OCI-LY1 (cell line): ENCODE measurements around the gene ZNF407.

Experiments used
- H2AFZ ChIP-seq: fragments of 200-600 bp; sonication (generic), shearing (Covaris generic); 2 replicates; pipeline ENCODE4 v1.6.0; 2014; ENCODE audit warnings: antibody characterized with exemption, mild to moderate bottlenecking, low read length
- H3F3A ChIP-seq: fragments of 200-600 bp; sonication (generic), shearing (Covaris generic); 2 replicates; pipeline ENCODE4 v1.6.0; 2014; ENCODE audit warnings: mild to moderate bottlenecking, antibody characterized with exemption, low read length, moderate library complexity; ENCODE audit not compliant: insufficient read depth
- H3K27ac ChIP-seq: fragments of 200-600 bp; sonication (generic); 2 replicates; pipeline ENCODE4 v1.5.1; 2014; ENCODE audit warnings: low read length, mixed run types, mild to moderate bottlenecking, low read depth; ENCODE audit not compliant: poor library complexity, severe bottlenecking
- H3K27me3 ChIP-seq: fragments of 200-600 bp; sonication (generic); 2 replicates; pipeline ENCODE4 v1.6.0; 2014; ENCODE audit warnings: antibody characterized with exemption, mild to moderate bottlenecking, low read length, moderate library complexity; ENCODE audit not compliant: insufficient read depth
- H3K36me3 ChIP-seq: fragments of 200-600 bp; sonication (generic); 2 replicates; pipeline ENCODE4 v1.6.1; 2014; ENCODE audit warnings: mild to moderate bottlenecking, antibody characterized with exemption, low read length, moderate library complexity, mixed read lengths; ENCODE audit not compliant: insufficient read depth
- H3K4me1 ChIP-seq: fragments of 200-600 bp; sonication (generic); 2 replicates; pipeline ENCODE4 v1.5.1; 2014; ENCODE audit warnings: mild to moderate bottlenecking, low read length, moderate library complexity; ENCODE audit not compliant: insufficient read depth, severe bottlenecking
- H3K4me2 ChIP-seq: fragments of 200-600 bp; sonication (generic), shearing (Covaris generic); 2 replicates; pipeline ENCODE4 v1.6.1; 2014; ENCODE audit warnings: low read length
- H3K4me3 ChIP-seq: fragments of 200-600 bp; sonication (generic); 2 replicates; pipeline ENCODE4 v1.5.1; 2014; ENCODE audit warnings: low read length, low read depth, mild to moderate bottlenecking, mixed read lengths; ENCODE audit not compliant: poor library complexity, severe bottlenecking
- H3K79me2 ChIP-seq: fragments of 200-600 bp; shearing (Covaris generic); 2 replicates; pipeline ENCODE4 v1.6.1; 2016; ENCODE audit warnings: mixed run types, low read length, mixed read lengths; ENCODE audit not compliant: insufficient read depth
- H3K9ac ChIP-seq: fragments of 200-600 bp; sonication (generic), shearing (Covaris generic); 2 replicates; pipeline ENCODE4 v1.6.1; 2014; ENCODE audit warnings: mild to moderate bottlenecking, low read length, mixed read lengths
- H3K9me2 ChIP-seq: fragments of 200-600 bp; sonication (generic), shearing (Covaris generic); 2 replicates; pipeline ENCODE4 v1.6.1; 2014; ENCODE audit warnings: low read depth, mild to moderate bottlenecking, low read length, mixed read lengths
- H3K9me3 ChIP-seq: fragments of 200-600 bp; shearing (Covaris generic); 2 replicates; pipeline ENCODE4 v1.6.1; 2014; ENCODE audit warnings: low read length, mixed read lengths
- H4K20me1 ChIP-seq: fragments of 200-600 bp; sonication (generic), shearing (Covaris generic); 2 replicates; pipeline ENCODE4 v1.6.0; 2016; ENCODE audit warnings: mild to moderate bottlenecking, low read length; ENCODE audit not compliant: insufficient read depth
- EZH2 ChIP-seq: fragments of 200-600 bp; sonication (generic), shearing (Covaris generic); IDR thresholded peaks from 2 replicates; pipeline ENCODE4 v1.8.0; 2017; ENCODE audit warnings: borderline replicate concordance, mixed run types, mild to moderate bottlenecking, antibody characterized with exemption, low read length, moderate library complexity, mixed read lengths
- TF ChIP-seq, protein P1 (sequence below): fragments of 200-600 bp; sonication (generic), shearing (Covaris generic); IDR thresholded peaks from 2 replicates; pipeline ENCODE4 v1.5.1; 2017; ENCODE audit warnings: mild to moderate bottlenecking, antibody characterized with exemption, low read length, moderate library complexity, mixed read lengths

The ZNF407 gene

GRCh38 chr18:74604361-74604760 lies 6.7 kb downstream of the ZNF407 start:
- Histone ChIP-seq H3K9me2 (no peaks in the 10 kb centered on the region), H3K4me1 (peaks cover 4% of the 10 kb centered on the region), H3K27me3 (no peaks in the 10 kb centered on the region), H4K20me1 (no peaks in the 10 kb centered on the region), H3K9ac (no peak overlapping the region), H2AFZ (no peak overlapping the region), H3K79me2 (peaks cover 28% of the 10 kb centered on the region), H3K27ac (no peak overlapping the region), H3K4me3 (no peak overlapping the region), H3K4me2 (no peak overlapping the region), H3K36me3 (no peaks in the 10 kb centered on the region), H3K9me3 (no peaks in the 10 kb centered on the region), H3F3A (no peaks in the 10 kb centered on the region)
- TF ChIP-seq, protein P1, sequence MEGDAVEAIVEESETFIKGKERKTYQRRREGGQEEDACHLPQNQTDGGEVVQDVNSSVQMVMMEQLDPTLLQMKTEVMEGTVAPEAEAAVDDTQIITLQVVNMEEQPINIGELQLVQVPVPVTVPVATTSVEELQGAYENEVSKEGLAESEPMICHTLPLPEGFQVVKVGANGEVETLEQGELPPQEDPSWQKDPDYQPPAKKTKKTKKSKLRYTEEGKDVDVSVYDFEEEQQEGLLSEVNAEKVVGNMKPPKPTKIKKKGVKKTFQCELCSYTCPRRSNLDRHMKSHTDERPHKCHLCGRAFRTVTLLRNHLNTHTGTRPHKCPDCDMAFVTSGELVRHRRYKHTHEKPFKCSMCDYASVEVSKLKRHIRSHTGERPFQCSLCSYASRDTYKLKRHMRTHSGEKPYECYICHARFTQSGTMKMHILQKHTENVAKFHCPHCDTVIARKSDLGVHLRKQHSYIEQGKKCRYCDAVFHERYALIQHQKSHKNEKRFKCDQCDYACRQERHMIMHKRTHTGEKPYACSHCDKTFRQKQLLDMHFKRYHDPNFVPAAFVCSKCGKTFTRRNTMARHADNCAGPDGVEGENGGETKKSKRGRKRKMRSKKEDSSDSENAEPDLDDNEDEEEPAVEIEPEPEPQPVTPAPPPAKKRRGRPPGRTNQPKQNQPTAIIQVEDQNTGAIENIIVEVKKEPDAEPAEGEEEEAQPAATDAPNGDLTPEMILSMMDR: no peak
- no peak for TF ChIP-seq EZH2

GRCh38 chr18:74604774-74605173 lies 7.1 kb downstream of the ZNF407 start:
- H3K4me3 ChIP-seq: no peak overlapping the region
- H3K9ac ChIP-seq: no peak overlapping the region
- H3K27me3 ChIP-seq: no peaks in the 10 kb centered on the region
- H3K9me2 ChIP-seq: no peaks in the 10 kb centered on the region
- no peaks in the 10 kb centered on the region for H3F3A ChIP-seq
- H3K79me2 ChIP-seq: peaks cover 24% of the 10 kb centered on the region
- H2AFZ ChIP-seq: no peak overlapping the region
- H3K4me2 ChIP-seq: no peak overlapping the region
- H3K27ac ChIP-seq: no peak overlapping the region
- no peaks in the 10 kb centered on the region for H3K9me3 ChIP-seq
- peaks cover under 1% of the 10 kb centered on the region for H3K4me1 ChIP-seq
- no peaks in the 10 kb centered on the region for H4K20me1 ChIP-seq
- no peaks in the 10 kb centered on the region for H3K36me3 ChIP-seq
- TF ChIP-seq, protein P1: no peak
- TF ChIP-seq EZH2: no peak

GRCh38 chr18:74608681-74609080 lies 11.0 kb downstream of the ZNF407 start:
- no peak overlapping the region for H3K27ac ChIP-seq
- no peaks in the 10 kb centered on the region for H3K9me2 ChIP-seq
- H4K20me1 ChIP-seq: no peaks in the 10 kb centered on the region
- no peak overlapping the region for H2AFZ ChIP-seq
- H3K9ac ChIP-seq: no peak overlapping the region
- peaks cover 25% of the 10 kb centered on the region for H3K79me2 ChIP-seq
- no peak overlapping the region for H3K4me3 ChIP-seq
- H3K9me3 ChIP-seq: no peaks in the 10 kb centered on the region; the same call in 1 of the 2 replicates
- TF ChIP-seq, protein P1: no peak
- TF ChIP-seq EZH2: no peak
- H3K4me1 ChIP-seq: no peaks in the 10 kb centered on the region
- H3F3A ChIP-seq: no peaks in the 10 kb centered on the region
- no peaks in the 10 kb centered on the region for H3K36me3 ChIP-seq
- no peak overlapping the region for H3K4me2 ChIP-seq
- H3K27me3 ChIP-seq: no peaks in the 10 kb centered on the region
